ENCODE measurements around the gene BICRA. TPM values are rescaled to one million over a fixed set of nuclear protein-coding genes. Genes with fewer than 3 reads are reported as not detected.

BICRA gene
- polyA plus RNA-seq, 3 donors = 0.08 to 4.6 TPM; not detected in 1

DNA sequence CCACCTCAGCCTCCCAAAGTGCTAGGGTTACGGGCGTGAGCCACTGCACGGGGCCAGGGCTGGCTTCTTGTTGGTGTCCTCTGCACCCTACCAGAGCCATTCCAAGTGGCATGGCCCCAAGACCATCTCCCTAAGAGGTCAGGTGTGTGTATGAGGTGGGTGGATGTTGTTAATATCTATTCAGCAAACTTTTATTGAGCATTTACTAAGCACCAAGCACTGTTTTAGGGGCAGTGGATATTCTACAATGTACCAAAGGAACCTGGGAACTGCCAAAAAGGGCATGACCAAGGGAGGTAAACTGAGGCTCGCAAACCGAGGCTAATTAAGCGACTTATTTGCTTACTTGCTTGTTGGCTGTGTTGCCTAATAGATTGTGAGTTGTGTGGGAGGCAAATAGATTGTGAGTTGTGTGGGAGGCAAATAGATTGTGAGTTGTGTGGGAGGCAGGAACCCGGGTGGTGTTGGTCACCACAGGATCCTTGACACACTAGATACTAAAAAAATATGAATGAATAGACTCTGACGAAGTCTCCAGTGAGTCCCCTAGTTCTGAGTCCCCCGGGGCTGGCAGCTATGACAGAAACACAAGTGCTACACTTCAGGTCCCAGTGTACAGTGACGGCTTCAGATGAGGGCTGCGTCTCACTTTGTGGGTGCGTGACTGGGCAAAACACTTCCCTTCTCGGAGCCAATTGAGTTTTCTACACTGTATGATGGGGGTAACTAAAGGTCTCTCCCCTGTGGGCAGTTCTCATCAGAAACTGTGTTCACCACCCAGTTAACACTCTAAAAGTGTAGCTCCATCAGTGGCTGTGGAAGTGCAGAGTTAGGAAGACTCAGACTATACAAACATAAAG lies 5.0 kb upstream of the BICRA start:
- H2AFZ ChIP-seq (ENCODE audit: insufficient read depth, low read depth, low read length, poor library complexity, severe bottlenecking) = no peak overlapping the region
- peak overlapping the region in 1 of 2 donors; percentile 35 for H3K4me3 Mint-ChIP-seq
- 88% methylated on average over 4 of the region's 13 CpGs for WGBS (ENCODE audit: insufficient coverage)
- no peak overlapping the region for H3K4me2 ChIP-seq (replicated peaks; ENCODE audit: extremely low read depth, low read length, poor library complexity, severe bottlenecking)
- no peaks in the 10 kb centered on the region for H3K36me3 ChIP-seq (replicated peaks in 1 of 2; ENCODE audit: control insufficient read depth in 1 of 2, insufficient read depth in 2 of 2, low read length in 2 of 2)
- H3K9me3 ChIP-seq (replicated peaks in 1 of 2; ENCODE audit: control insufficient read depth in 1 of 2, insufficient read depth in 1 of 2, low read length in 2 of 2) = no peaks in the 10 kb centered on the region
- H3K79me2 ChIP-seq (ENCODE audit: insufficient read depth, low read length) = peaks cover 7% of the 10 kb centered on the region
- TF ChIP-seq, protein P1, sequence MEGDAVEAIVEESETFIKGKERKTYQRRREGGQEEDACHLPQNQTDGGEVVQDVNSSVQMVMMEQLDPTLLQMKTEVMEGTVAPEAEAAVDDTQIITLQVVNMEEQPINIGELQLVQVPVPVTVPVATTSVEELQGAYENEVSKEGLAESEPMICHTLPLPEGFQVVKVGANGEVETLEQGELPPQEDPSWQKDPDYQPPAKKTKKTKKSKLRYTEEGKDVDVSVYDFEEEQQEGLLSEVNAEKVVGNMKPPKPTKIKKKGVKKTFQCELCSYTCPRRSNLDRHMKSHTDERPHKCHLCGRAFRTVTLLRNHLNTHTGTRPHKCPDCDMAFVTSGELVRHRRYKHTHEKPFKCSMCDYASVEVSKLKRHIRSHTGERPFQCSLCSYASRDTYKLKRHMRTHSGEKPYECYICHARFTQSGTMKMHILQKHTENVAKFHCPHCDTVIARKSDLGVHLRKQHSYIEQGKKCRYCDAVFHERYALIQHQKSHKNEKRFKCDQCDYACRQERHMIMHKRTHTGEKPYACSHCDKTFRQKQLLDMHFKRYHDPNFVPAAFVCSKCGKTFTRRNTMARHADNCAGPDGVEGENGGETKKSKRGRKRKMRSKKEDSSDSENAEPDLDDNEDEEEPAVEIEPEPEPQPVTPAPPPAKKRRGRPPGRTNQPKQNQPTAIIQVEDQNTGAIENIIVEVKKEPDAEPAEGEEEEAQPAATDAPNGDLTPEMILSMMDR (IDR thresholded peaks at IDR 0.05) = no peak
- H3K27ac ChIP-seq (ENCODE audit: low read depth in 1 of 2, low read length in 2 of 2) = no peak overlapping the region
- H4K20me1 ChIP-seq (ENCODE audit: insufficient read depth, low read length) = no peaks in the 10 kb centered on the region
- H3K27ac Mint-ChIP-seq = peak overlapping the region in 2 of 7 donors; percentile 12 to 71
- no peaks in the 10 kb centered on the region for H3K27me3 ChIP-seq (ENCODE audit: control insufficient read depth in 2 of 2, insufficient read depth in 2 of 2, low read length in 2 of 2)
- no peak overlapping the region for H3K4me3 ChIP-seq (replicated peaks in 1 of 3; ENCODE audit: low read depth in 2 of 3, low read length in 3 of 3)
- DNase-seq = no peak
- H3K27me3 Mint-ChIP-seq (ENCODE audit: low read depth in 3 of 3) = peaks cover 1 to 20% (median 20%) of the 10 kb centered on the region in 3 donors
- H3K4me1 Mint-ChIP-seq = peaks cover 51% of the 10 kb centered on the region
- peaks cover 29 to 43% of the 10 kb centered on the region in 2 donors for H3K4me1 ChIP-seq (ENCODE audit: control insufficient read depth in 1 of 2, insufficient read depth in 2 of 2, low read length in 2 of 2)
- no peaks in the 10 kb centered on the region for H3K36me3 Mint-ChIP-seq
- peaks cover 0 to 3% (median 0%) of the 10 kb centered on the region in 7 donors for H3K9me3 Mint-ChIP-seq
- intact Hi-C loops (cut with micrococcal nuclease) = no loop called here
- H3K9ac ChIP-seq (ENCODE audit: insufficient read depth, low read length, poor library complexity, severe bottlenecking) = no peak overlapping the region

DNA sequence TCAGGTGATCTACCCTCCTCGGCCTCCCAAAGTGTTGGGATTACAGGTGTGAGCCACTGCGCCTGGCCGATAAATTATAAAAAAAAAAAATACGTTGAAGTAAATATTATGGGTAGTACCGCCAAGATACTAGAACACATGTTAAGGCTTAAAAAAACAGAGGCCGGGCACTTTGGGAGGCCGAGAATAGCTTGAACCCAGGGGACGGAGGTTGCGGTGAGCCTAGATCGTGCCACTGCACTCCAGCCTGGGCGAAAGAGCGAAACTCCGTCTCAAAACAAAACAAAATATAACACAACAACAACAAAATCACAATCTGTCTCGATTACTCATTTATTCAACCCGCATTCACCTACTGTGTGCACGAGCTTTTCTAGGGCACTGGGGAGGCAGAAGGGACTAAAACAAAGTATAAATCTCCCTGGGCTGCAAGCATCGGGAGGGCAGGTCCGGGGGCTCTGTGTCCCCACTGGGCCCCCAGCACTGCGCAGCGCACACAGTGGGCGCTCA lies 1.3 kb upstream of the BICRA start:
- no peaks in the 10 kb centered on the region for H3K27me3 ChIP-seq (ENCODE audit: control insufficient read depth in 2 of 2, insufficient read depth in 2 of 2, low read length in 2 of 2)
- H3K9me3 Mint-ChIP-seq = peaks cover 0 to 2% (median 0%) of the 10 kb centered on the region in 7 donors
- peaks cover 3 to 6% of the 10 kb centered on the region in 2 donors for H3K36me3 Mint-ChIP-seq
- DNase-seq = no peak
- peaks cover 0 to 18% (median 14%) of the 10 kb centered on the region in 3 donors for H3K27me3 Mint-ChIP-seq (ENCODE audit: low read depth in 3 of 3)
- H3K4me1 Mint-ChIP-seq = peaks cover 36% of the 10 kb centered on the region
- peak overlapping the region in 6 of 7 donors; percentile 73 to 91 (median 78) for H3K27ac Mint-ChIP-seq
- H3K4me3 ChIP-seq (replicated peaks in 1 of 3; ENCODE audit: low read depth in 2 of 3, low read length in 3 of 3) = peak overlapping the region; percentile 87 to 97 (median 96)
- peak overlapping the region; percentile 74 to 85 for H3K4me3 Mint-ChIP-seq
- H3K9ac ChIP-seq (ENCODE audit: insufficient read depth, low read length, poor library complexity, severe bottlenecking) = peak overlapping the region; percentile 95
- H3K4me1 ChIP-seq (ENCODE audit: control insufficient read depth in 1 of 2, insufficient read depth in 2 of 2, low read length in 2 of 2) = peaks cover 23 to 28% of the 10 kb centered on the region in 2 donors
- peak overlapping the region; percentile 73 to 93 for H3K27ac ChIP-seq (ENCODE audit: low read depth in 1 of 2, low read length in 2 of 2)
- no peaks in the 10 kb centered on the region for H3K9me3 ChIP-seq (replicated peaks in 1 of 2; ENCODE audit: control insufficient read depth in 1 of 2, insufficient read depth in 1 of 2, low read length in 2 of 2)
- peak overlapping the region; percentile 83 for H2AFZ ChIP-seq (ENCODE audit: insufficient read depth, low read depth, low read length, poor library complexity, severe bottlenecking)
- peaks cover 2 to 5% of the 10 kb centered on the region in 2 donors for H3K36me3 ChIP-seq (replicated peaks in 1 of 2; ENCODE audit: control insufficient read depth in 1 of 2, insufficient read depth in 2 of 2, low read length in 2 of 2)
- H3K4me2 ChIP-seq (replicated peaks; ENCODE audit: extremely low read depth, low read length, poor library complexity, severe bottlenecking) = peak overlapping the region; percentile 78
- H4K20me1 ChIP-seq (ENCODE audit: insufficient read depth, low read length) = peaks cover 29% of the 10 kb centered on the region
- intact Hi-C loops (cut with micrococcal nuclease) = loop anchor here (1.0 to 5.0 kb wide), 2 partner anchors 7 to 55 kb away; no protein-coding TSS in a partner anchor
- H3K79me2 ChIP-seq (ENCODE audit: insufficient read depth, low read length) = peaks cover 43% of the 10 kb centered on the region
- 45% methylated on average over 15 of the region's 21 CpGs for WGBS (ENCODE audit: insufficient coverage)
- TF ChIP-seq, protein P1 (IDR thresholded peaks at IDR 0.05) = no peak

Data from CD14-positive monocyte (primary cell).